Hematopoietic multipotent progenitor cell (in vitro differentiated cells): Measurements from ENCODE around the gene P2RX2. TPM values are rescaled to one million over a fixed set of nuclear protein-coding genes. Genes with fewer than 3 reads are reported as not detected.

Experiments
- DNase-seq, 3 donors: peaks; one replicate each; pipeline ENCODE4 v3.0.0-alpha.2; 2011 to 2015; ENCODE audit warnings: low read depth in 2 of 3, low spot score in 2 of 3
- total RNA-seq: library from RNA; depleted of rRNA; stranded (reverse); fragments of >200 nt; gene quantifications from one replicate; pipeline ENCODE4 v1.2.3, GENCODE V29; 2012

P2RX2 gene
- total RNA-seq, 1 donor: not detected

DNA sequence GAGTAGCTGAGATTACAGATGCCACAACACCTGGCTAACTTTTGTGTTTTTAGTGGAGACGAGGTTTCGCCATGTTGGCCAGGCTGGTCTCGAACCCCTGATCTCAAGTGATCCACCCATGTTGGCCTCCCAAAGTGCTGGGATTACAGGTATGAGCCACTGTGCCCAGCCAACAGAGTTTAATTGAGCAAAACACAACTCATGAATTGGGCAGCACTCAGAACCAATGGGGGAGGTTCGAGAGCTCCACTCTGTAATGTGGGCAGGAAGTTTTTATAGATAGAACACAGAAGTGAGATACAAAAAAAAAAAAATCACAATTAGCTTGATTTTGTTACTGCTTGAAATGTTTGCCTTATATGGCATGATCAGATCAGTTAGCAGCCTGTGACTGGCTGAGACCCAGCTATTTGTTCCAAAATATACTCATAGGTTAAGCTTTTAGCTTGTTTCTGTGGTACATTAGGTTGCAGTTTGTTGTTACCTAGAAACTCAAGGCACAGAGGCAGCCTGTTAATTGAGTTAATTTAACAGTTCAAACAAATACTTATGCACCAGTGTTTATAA lies 1.4 kb upstream of the P2RX2 start:
- DNase-seq: no peak

DNA sequence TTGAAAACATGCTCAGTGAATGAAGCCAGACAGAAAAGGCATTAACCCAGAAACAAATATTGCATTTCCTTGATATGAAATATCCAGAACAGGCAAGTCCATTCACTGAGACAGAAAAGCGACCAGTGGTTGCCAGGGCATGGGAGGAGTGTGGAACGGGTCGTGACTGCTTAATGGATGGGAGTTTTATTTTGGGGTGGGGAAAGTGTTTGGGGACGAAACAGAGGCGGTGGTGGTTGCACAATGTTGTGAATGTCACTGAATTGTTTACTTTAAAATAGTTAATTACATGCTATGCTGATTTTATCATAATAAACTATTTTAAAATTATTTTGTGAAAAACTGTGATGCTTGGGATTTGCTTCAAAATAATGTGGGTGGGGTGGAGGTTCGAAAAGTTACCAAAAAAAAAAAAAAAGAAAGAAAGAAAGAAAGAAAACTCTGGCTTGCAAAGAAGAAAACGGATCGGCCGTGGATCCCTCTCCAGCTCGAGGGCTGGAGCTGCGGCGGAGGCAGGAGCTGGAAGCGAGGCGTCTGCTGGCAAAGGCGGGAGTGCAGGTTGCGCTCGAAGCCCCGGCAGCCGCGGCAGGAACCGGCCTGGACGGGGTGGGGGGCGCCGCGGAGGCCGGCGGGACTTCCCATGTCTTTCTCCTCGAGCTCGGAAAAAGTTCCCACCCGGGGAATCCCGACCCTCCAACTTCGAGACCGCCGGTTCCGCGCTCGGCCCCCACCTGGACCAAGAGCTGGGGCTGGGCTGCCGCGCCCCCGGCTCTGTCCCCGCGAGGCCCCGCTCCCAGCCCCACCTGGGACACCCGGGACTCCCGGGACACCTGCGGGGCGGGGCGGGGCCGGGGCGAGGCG lies 524 bp upstream of the P2RX2 start:
- no peak for DNase-seq

DNA sequence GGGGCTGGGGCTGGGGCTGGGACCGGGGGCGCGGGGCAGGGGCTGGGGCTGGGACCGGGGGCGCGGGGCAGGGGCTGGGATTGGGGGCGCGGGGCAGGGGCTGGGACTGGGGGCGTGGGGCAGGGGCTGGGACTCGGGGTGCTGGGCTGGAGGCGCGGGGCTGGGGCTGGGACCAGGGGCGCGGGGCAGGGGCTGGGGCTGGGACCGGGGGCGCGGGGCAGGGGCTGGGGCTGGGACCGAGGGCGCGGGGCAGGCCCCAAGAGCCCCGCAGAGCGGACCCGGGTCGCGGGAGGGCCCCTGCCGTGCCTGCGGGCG lies 452 bp downstream of the P2RX2 start:
- DNase-seq: no peak

DNA sequence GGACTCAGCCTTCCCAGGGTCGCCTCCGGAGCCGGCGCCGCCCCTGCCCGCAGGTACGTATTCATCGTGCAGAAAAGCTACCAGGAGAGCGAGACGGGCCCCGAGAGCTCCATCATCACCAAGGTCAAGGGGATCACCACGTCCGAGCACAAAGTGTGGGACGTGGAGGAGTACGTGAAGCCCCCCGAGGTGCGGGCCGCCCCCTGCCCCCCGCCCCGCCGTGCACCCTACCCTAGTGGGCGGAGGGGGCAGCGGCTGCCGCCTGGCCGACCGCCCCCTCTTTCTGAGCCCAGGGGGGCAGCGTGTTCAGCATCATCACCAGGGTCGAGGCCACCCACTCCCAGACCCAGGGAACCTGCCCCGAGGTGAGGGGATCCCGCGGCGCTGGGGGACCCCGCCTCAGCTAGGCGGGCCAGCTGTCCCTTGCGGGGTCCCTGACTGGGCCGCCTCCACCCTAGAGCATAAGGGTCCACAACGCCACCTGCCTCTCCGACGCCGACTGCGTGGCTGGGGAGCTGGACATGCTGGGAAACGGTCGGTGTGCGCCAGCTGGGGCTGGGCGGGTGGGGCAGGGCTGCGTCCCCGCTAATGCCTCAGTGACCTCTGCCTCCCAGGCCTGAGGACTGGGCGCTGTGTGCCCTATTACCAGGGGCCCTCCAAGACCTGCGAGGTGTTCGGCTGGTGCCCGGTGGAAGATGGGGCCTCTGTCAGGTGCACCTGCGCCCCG lies 973 bp downstream of the P2RX2 start:
- no peak for DNase-seq

DNA sequence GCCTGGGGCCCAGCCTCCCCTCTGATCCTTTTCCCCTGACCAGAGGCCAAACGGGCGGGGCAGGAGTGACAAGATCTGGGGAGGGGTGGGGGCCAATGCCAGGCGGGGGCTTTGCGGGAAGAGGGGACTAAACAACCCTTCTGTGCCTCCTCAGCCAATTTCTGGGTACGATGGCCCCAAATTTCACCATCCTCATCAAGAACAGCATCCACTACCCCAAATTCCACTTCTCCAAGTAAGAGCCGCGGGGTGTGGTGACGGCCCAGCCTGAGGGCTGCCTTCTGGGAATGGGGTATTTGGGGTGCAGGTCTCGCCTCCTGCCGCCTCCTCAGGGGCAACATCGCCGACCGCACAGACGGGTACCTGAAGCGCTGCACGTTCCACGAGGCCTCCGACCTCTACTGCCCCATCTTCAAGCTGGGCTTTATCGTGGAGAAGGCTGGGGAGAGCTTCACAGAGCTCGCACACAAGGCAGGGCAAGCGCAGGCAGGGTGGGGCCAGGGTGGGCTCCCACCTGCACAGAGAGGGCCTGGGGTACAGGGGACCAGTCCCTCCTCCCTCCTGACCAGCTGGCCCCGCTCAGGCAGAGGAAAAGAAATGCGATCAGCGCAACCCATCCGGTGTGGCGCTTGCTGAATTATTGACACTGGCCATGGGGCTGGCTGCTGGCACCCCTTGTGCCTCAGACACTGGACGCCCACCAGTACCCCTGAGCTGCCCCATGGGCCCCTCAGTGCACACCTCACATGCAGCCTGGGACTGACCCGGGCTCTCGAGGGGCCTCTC lies 1.7 kb downstream of the P2RX2 start:
- DNase-seq: no peak

DNA sequence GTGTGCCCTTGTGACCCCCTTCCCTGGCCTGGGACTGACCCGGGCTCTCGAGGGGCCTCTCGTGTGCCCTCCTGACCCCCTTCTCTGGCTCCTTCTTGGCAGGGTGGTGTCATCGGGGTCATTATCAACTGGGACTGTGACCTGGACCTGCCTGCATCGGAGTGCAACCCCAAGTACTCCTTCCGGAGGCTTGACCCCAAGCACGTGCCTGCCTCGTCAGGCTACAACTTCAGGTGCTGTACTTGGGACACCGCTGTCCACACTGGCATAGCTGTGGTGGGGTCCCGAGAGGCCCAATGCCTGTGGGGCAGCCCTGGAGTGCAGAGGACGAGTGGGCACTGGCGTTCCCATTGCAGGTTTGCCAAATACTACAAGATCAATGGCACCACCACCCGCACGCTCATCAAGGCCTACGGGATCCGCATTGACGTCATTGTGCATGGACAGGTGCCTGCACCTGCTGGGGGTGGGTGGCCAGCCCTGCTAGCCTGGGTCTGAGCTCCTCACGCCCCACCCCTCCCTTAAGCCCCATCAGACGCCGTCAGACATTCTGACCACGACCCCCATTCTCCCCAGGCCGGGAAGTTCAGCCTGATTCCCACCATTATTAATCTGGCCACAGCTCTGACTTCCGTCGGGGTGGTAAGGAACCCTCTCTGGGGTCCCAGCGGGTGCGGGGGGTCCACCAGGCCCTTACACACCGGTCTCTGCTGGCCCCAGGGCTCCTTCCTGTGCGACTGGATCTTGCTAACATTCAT lies 2.5 kb downstream of the P2RX2 start:
- no peak for DNase-seq

DNA sequence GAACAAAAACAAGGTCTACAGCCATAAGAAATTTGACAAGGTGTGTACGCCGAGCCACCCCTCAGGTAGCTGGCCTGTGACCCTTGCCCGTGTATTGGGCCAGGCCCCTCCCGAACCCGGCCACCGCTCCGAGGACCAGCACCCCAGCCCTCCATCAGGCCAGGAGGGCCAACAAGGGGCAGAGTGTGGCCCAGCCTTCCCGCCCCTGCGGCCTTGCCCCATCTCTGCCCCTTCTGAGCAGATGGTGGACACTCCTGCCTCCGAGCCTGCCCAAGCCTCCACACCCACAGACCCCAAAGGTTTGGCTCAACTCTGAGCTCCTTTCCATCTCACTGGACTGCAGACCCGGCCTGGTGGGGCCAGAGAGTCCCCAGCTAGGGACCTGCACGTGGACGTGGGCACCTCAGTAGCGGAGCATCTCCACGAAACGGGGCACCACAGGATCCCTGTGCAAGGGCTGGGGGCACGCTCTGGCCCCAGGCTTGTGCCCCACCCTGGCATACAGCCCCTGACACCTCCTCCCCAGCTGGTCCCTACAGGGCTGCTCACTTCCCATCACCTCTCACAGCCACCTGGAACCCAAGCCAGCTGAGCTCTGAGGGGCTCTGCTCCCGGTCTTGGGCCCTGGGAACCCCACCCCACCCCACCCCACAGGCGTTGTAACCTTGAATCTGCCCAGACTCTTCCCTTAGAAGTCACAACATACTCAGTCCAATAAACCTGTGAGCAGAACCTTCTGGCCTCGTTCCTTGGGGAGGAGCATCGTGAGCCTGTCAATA lies 3.3 kb downstream of the P2RX2 start:
- DNase-seq: no peak

DNA sequence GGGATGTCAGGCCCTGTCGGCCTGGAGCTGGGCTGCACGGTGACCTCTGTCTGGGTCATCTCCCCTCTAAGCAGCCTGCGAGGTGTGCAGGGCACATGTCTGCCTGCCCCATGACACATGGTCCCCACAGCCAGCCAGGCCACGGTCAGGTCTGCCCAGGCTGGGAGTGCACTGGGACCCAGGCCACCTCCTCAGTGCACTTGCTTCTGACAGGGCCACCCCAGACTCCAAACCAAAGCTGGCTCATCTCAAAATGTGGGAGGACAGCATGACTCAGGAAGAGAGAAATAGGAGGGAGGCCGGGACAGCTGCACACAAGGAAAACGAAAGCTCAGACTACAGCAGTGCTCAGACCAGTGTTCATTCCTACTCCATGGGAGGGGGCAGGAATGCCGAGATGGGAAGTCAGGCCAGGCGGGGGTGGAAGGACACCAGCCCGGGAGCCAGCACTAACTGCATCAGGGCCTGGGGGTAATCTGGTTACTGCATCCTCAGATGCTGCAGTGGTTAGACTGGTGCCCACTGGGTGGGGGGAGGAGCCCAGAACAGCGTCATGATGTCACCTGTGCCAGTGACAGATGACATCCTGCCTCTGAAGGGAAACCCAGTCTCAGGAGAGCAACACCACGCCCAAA lies 4.0 kb downstream of the P2RX2 start:
- no peak for DNase-seq

DNA sequence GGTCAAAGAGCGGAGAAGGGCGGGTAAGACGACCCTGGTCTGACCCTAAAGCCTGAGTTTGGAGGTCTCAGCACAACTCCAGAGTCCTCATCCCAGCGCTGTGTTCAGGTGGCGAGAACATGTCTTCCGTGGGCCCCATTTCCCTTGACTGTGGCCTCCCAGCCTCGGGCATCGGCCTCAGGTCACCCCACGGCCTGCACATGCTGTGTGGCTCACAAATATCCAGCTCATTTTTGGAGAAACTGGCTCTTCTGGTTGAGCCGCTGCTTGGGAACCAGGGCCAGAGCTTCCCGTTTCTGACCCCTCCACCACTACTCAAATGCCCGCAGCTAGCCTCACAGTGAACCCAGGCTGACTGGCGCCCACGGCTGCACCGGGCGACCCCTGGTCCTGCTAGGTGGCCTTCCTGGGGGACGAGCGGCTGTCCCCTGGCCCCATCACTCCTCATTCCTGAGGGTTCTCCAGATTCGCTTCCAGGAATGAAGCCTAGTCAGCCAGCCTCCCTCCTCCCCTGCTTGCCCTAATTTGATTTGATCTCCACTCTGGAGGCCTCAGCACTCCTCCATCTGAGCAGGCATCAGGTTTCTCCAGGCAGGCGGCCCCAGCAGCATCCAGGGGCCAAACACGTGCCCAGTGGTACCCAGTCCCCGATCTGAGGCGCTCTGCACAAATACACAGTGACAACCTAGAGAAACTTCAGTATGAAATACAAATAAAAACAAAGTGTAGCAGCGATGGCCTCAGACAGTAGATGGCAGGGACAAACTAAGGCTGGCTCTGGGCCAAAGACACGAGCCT lies 4.7 kb downstream of the P2RX2 start:
- no peak for DNase-seq

DNA sequence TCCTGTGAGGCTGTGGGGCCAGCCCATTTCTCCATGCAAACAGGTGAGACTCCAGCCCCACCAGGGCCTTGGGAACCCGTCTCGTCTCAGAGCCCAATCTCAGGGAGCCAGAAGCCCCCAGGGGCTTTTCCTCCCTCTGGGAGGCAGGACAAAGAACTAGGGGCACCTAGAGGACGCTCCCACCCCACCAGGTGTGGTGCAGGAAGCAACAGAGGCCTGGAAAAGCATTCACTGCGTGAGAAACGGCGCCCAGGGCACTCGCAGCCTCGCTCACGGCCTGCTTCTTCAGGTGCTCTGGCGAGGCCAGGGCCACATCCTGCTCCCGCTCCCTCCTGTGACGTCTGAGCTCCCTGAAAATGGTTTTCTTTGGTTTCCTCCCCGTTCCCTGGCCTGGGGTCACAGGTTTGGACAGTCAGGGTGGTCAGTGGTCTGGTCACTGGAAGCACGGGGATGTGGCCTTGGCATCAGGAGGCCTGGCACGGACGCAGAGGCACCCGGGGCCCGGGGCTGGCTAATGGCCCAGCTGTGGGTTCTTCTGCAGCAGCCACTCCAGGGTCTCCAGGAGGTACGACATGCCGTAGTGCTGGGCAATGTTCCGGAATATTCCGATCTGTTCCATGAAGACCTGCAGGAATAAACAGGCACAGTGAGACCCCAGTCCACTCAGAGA lies 5.7 kb downstream of the P2RX2 start:
- DNase-seq: no peak

DNA sequence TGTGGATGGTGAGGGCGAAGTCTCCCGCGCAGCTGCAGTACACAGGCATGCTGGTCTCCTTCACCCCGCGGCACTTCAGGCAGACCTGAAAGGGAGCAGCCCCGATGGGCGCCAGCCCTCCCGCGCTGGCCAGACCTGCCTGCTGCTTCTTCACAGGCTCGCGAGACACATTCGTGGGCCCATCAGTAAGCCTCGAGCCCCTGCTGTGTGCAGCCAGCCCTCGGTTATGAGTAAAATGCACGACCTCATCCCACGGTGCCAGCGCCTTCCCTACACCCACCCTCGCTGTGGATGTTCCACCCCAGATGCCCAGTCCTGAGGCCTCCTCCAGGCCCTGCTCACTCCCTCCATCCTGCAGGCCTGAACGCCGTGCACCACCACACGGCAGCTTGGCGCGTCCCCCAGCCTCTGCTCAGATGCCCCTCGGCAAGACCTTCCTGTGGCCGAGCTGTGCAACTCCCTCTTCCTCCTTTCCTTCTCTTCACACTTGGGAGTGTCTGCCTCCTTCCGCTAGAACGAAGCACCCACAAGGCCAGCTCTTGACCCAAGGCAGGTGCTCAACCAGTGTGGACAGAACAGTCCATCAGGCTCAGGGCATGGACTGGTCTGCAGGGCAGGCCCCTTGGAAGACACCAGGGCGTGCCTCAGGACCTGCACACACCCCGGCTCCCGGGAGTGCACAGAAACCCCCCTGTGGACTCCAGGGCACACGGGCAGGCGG lies 6.5 kb downstream of the P2RX2 start:
- no peak for DNase-seq

DNA sequence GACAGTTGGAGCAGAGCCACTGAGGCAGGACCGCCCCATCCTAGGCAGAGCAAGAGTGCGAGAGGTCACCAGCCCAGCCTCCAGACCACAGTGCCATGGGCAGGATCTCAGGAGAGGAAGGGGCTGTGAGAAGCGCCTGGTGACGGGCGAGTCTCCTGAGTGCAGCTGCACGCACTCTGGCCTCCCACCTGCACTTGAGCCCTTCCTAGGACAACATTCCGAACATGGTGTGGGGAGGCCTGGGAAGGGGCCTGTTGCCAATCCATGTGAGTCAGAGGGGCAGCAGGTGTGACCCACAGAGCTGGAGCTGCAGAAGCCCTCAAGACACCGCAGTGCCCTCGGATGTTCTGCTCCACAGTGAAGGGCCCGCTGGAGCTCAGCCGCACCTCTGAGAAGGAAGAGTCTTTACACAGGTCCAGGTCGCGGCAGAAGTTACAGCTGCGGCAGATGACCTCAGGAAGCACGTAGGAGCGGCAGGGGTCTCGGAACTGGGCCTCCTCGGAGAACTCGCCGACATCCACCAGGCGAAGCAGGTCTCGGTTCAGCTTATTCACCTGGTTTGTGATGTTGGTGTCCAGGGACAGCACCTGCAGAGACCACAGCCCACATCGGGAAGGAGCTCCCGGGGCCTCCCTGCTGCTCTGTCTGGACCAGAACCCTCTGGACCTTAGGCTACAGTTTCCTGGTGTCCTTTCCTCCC lies 7.3 kb downstream of the P2RX2 start:
- no peak for DNase-seq

DNA sequence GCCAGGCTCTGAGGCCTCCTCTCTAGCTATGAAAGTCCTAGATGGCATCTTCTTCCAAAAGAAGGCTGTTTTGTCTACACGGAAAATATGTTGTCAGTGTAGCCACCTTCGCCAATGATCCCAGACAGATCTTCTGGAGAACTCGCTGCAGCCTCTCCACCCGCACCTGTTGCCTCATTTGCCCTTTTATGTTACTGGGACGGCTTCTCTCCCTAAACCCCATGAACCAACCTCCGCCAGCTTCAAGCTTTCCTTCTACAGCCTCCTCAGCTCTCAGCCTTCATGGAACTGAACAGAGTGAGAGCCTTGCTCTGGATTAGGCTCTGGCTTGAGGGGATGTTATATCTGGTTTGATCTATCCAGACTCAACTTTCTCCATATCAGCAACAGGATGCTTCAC lies 10.8 kb downstream of the P2RX2 start:
- no peak for DNase-seq

DNA sequence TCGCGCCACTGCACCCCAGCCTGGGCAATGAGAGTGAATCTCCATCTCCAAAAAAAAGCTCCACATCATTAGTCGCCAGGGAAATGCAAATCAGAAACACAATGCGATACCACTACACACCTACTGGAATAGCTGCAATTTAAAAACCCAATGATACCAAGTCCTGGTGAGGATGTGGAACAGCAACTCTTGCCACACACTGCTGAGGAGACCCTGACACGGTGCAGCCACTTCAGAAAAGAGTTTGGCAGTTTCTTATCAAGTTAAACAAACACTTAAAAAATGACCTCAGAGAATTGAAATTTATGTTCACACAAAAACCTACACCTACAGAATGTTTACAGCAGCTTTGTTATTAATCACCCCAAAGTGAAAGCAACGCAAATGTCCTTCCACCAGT lies 12.1 kb downstream of the P2RX2 start:
- DNase-seq: no peak

DNA sequence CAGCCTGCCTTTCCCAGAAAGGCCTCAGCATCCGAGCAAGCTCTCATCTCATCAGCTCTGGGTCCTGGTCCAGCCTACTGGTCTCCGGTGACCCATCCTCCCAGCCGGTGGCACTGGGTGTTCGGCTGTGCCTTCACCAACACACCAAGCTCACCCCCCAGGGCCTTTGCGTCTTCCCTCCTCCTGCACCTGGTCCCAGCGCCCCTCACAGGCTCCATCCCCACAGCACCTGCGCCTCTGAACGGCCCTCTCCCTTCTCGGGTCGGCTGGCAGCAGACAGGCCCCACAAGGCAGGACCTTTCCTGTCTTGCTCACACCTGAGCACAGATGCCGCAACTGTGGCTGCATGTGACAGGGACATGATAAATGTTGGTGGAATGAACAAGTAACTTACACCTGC lies 13.1 kb downstream of the P2RX2 start:
- DNase-seq: no peak

DNA sequence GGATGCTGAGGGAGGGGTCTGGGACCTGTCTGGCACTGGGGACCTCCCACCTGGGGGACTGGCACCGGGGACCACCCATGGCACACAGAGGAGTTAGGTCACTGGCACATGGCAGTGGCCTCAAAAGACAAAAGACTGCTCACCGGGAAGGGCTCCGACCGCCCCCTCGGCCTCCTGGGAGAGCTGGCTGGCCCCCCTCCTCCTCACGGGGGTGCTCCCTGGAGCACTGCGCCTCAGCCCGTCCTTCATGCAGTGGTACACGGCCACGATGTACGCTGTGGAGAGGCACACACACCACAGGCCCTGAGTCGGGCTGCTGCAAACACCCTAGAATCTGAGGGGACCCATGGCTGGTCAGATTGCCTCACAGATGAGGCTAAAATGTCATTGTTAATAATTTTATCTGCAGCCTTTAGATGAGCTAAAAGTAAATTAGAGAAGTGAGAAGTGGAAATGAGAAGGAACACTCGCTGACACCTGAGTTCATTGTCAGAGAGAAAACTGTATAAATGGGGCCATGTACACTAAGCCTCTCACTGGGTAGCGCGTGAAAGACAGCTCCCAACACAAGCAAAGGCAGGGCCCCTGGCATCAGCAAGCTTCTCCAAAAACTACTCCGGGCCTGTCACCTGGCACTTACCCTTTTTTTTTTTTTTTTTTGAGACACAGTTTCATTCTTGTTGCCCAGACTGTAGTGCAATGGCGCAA lies 14.1 kb downstream of the P2RX2 start:
- DNase-seq: no peak
